Activated CD8-positive, alpha-beta memory T cell treated with anti-CD3 and anti-CD28 coated beads, Interleukin-2, amount 50 U/mL, for 48 hours (primary cell): ENCODE results near the gene SMIM9.

Source experiments
- DNase-seq: peaks from one replicate; pipeline ENCODE4 v3.0.0-alpha.2; 2020

SMIM9 gene

GRCh38 chrX:154779261-154779660 is 55.2 kb downstream of the SMIM9 start:
- no peak for DNase-seq

DNA sequence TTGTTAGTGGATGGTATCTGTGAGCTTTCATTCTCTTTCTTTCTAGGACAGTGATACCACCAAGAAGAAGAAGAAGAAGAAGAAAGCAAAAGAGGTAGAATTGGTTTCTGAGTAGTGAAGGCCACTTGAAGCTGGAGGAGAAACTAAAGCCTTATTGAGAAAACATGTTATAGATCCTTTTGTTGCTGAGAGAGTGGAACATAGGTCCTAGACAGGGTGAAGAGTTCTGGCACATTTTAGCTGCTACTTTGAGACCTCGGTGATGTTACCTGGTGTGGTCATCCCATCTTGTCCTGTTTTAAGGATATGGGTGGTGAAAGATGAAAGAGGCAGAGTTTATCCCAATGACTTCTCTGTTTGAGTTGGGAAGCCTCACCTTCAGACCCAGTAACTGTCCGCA is 57.7 kb downstream of the SMIM9 start:
- DNase-seq, result no peak

- DNase-seq, result no peak
Measured at GRCh38 chrX:154775419-154776349, 58.8 kb downstream of the SMIM9 start.

DNA sequence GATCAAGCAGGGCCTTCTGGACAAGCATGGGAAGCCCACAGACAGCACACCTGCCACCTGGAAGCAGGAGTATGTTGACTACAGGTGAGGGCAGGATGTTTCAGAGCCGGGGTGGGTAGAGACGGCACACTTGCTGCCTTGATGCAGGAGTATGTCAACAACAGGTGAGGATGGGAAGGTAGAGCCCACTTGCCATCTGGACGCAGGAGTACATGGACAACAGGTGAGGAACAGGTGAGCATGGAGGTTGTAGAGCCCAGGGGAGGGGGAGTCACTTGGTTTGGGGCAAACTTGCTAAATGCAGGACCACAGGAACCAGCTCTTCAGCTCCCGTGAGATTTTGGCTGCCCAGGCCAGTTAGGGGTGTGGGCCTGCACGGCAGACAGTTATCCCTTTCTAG is 59.8 kb downstream of the SMIM9 start:
- DNase-seq, result no peak
